ENCODE data around the gene CDRT15L2.
"Not testable (repeated sequence)": the region's sequence is repeated elsewhere in the genome, so short reads cannot be mapped to it uniquely, and the experiment has no call there.

CDRT15L2 gene

DNA sequence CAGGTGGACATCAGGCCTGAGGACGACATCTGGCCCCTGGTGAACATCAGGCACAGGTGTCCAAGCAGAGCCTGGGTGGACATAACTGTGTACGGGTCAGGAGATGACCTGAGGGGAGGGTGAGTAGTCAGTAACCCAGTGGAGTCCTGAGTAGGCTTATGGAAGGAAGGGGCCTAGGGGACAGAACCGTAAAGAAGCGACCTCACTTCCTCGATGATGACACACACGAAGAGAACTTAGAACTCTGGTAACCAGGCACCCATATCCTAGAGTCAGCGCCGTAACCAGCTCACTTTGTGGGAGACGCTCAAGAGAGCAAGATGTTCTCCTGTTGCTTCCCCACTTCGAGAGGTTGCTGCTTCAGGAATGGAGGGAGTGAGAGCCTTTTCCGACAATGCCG lies at the start of gene CDRT15L2:
Gene CDRT15L2 (plus strand): TSS at position 301 of the 400 bp plus-strand sequence. CDS start 20 bp downstream, at position 321.
- DNase-seq = not testable (repeated sequence)

DNA sequence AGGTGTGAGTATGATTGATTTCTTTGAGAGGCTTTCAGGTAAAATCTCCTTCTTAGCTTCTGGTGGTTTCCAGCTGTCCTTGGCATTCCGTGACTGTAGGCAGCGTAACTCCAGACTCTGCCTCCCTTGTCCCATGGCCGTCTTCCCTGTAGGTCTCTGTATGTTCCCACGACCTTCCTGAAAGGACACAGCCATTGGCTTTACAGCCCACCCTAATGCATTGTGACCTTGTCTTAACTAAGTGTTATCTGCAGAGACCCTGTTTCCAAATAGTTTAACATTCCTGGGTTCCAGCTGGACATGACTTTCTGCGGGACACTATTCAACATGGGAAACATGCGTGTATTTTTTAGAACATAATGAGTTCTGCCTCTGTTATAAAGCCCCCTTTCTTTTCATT lies 49.4 kb upstream of the CDRT15L2 start:
- not testable (repeated sequence) for DNase-seq

DNA sequence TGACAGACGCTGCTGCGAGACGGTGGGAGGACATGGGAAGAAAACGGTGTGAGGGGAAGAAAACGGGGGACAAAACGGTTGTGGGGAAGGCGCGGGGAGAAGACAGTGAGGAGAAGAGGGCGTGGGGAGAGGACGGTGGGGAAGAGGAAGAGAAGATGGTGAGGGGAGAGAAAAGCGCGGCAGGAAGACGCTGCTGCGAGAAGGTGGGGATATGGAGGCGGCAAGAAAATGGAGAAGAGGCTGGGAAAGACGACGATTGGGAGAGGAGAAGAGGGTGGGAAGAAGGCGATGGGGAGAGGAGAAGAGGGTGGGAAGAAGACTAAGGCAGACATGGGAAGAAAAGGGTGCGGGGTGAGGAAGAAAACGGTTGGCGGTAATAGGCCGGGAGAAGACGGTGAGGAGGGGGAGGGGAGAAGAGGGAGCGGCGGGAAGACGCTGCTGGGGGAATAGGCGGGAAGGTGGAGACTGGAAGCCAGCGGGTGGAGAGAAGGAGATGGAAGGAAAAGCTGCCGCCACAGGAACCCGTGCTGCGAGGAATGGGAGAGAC lies 46.9 kb upstream of the CDRT15L2 start:
- not testable (repeated sequence) for DNase-seq

DNA sequence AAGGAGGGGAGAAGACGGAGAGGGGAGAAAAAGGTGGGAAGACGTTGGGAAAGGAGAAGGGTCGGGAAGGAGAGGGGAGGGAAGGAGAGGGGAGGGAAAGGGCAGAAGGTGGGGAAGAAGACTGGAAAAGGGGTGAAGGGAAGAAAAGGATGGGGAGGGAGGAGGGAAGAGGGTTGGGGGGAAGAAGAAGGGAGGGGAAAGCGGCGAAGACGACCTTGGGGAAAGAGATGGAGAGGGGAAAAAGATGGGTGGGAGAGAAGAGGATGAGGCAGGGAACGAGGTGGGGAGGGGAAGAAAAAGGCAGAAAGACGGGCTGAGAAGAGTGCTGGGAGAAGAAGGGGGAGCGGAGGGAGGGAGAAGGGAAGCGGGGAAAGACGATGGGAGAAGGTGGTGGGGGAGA lies 46.3 kb upstream of the CDRT15L2 start:
- not testable (repeated sequence) for DNase-seq

DNA sequence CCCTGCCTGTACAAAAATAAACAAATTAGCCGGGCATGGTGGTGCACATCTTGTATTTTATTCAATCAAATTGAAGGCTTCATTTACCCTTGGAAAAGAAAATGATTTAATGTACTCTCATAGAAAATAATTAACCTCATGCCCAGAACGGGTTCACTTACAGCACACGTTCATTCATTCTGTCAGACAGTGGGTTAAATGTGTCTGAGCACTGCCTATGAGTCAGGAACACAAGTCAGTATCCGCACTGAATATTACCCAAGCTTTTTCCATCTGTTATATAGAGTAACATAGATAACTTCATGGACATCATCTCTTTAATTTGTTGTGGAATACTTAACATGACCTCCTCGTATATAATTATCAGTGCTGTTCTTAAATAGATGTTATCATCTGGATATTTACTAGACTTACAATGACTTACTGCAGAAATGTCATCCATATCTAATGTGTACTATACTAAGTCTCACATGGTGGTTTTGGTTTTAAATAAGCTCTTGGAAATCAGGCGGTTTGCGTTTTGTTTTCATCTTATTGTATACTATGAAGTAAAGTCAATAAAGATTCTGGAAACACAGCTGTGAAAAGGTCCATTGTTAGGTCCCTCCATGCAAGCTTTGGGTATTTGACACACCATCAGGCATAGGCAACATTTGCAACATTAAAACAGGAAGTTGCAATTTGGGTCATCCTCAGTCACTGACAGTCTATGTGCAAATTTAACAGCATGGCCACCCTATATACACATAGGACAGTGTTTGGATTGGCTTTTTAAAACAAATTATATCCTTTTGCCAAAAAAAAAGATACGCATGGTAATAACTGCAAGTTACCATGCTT lies 44.6 kb upstream of the CDRT15L2 start:
- DNase-seq = peak; percentile 3

DNA sequence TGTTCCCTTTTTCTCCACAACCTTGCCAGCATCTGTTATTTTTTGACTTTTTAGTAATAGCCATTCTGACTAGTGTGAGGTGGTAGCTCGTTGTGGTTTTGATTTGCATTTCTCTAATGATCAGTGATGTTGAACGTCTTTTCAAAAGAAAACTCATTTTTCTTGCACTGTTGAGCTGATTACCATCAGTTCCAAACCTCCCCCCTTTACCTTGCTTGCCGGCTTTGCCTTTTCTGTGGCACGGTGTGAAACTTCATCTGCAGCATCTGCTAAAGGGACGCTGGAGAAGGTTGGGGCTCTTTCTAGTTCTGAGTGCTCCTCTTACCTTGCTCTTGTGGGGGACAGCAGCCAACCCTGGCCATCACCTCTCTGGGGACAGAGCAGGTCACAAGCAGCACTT lies 39.1 kb upstream of the CDRT15L2 start:
- DNase-seq = not testable (repeated sequence)

DNA sequence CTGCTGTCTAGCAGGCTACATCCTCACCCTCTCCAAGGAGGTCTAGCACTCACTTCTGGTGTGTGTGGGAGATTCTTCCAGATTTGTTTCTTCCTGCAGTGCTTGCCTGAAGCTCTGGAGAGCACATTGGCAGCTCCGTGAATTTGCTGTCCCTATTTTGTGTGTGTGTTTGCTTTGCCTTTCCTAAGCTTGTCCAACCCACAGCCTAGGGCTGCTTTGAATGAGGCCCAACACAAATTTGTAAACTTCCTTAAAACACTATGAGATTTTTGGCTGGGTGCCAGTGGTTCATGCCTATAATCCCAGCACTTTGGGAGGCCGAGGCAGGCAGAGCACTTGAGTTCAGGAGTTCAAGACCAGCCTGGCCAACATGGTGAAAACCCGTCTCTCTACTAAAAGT lies 38.7 kb upstream of the CDRT15L2 start:
- DNase-seq = peak; percentile 4

DNA sequence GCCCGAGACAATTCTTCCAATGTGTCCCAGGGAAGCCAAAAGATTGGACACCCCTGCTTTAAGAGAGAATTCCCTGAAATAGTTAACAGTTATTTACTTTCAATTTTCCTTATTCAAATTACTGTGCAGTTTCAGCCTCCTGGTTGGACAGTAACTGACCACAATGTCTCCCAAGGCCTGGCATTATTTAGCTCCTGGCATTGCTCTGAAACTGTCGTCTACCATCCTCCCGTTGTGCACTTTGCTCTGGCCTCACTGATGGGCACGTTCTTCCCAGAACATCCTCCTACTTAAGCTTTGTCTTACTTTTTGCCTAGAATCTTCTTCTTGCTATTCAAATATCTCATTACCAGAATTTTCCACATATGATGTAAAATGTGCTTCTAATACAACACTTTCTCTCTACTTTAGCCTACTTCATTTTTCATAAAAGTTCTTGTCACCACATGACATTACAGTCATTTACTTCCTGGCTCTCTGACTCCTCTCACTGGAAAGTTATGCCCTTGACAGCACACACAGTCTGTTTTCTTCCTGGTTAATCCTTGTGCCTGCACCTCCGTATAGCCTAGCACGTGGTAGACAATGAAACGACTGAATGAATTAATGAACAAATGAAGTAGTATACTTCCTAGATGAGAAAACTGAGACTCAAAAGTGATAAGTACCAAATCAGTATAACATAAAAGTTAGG lies 37.5 kb upstream of the CDRT15L2 start:
- peak; percentile 67 for DNase-seq

DNA sequence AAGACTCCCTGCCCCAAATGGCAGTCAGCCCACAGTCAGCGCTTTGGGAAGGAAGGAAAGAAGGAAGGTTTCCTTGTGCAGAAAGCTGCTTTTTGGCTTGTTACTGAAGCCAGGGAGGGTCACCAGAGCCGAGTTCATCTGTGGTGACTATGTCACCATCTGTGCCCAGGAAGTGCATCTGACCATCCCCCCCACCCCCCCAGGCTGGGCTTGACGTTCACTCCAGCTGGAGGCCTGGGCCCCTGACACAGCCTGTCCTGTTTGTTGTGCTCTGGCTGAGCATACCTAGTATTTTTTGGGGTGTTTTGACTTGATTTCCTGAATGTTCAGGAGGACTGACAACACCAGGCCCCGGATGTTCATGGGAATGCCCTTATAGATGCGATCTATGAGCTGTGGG lies 31.6 kb upstream of the CDRT15L2 start:
- DNase-seq = not testable (repeated sequence)

DNA sequence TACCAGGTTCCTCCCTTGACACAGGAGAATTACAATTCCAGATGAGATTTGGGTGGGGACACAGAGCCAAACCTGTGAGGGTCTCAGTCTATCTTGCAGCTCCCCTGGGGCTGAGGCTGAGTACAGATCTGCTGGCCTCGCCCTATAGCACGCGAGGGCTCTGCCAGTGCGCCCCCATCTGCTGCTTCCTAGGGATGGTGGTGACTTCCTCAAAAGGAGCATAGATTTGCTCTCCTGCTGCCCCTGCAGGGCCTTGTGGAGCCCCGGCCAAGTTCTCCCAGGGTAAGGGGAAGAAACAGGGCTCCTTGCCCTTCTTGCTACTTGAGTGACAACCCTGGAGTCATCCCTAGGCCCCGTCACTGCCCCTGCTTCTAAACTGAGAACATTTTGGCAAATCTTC lies 26.6 kb upstream of the CDRT15L2 start:
- not testable (repeated sequence) for DNase-seq

DNA sequence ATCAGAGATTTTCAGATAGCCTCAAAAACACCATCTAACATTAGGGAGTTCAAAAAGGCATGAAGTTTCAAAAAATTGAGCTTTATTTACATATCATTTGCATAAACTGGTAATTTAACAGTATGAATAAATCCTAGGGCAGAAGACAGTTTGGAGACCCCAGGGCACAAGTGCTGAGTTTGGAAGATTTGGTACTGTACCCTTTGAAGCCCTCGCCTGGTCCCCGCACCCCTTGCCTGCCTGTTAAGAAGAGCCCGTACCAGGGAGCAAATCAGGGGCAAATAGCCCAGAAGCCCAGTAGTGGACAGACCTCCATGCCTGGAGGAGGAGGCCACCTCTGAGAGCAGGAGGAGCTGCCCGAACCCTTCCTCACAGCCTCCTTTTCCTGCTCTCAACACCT lies 24.8 kb upstream of the CDRT15L2 start:
- DNase-seq = not testable (repeated sequence)

DNA sequence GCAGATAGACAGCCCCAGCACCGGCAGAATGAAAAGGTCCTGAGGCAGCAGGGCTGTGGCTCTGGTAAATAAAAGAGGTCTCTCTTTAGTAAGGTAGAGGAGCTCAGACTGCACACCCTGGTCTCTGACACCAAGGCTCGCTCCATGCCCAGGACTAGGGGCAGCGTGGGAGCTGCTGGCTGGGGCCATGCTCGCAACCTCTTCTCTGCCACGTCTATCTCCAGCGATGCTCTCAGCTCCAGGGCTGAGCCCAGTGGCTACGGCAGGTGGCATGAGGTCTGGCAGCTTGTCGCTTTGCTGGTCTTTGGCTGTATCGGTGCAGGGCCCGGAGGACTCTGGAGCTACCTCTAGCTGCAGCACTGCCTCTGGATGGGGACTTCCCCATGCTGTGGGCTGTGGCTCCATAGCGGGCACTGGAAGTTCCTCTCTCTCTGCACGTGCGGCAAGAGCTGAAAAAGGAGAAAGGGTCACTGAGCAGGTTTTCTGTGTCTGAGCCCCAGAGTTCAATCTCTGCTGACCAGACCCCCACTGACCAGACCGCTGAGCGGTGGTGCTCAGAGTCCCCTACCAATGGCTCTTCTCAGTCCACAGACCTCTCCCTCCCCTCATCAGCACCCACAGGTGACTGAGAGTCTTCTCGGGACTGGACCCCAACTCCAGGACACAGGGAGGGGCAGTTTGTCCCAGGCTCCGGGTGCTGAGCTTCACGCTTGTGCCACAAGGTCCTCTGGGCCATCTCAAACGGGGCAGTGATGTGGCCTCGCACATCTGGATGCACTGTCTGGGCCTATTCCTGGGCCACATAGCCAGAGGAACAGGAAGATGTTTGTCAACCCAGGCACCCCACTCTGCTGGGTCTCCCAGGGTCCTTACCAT lies 24.2 kb upstream of the CDRT15L2 start:
- DNase-seq = not testable (repeated sequence)

DNA sequence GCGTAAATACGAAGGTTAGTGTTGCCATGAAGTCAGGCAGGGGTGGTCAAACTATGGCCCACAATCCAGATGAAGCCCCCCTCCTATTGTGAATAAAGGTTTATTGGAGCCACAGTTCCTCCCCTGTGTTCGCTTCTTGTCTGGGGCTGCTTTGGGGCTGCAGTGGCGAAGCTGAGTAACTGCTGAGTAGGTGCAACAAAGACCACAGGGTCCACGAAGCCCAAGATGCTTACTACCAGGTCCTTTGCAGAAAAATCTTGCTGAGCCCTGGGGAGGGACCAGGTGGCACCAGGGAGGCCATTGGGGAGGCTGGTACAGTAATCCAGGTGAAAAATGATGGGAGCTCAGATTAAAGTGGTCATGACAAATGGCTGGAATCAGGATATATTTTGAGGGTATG lies 21.4 kb upstream of the CDRT15L2 start:
- not testable (repeated sequence) for DNase-seq

DNA sequence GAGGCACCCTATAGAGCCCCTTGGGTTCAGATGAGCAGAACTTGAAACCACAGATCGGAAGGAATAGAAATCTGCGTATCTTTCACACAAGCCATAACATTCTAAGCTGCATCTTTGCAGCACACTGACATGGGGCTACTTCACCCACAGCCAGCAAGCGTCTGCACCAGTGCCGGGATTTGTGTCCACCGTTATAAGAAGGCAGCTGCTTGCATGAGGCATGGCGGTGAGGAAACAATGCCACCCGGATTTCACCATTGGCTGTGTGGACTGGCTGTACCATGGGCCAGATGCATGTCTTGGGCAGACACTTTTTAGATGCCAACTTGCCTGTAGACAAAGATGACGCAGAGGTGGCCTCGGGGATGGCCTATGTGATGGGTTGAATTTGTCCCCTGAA lies 20.5 kb upstream of the CDRT15L2 start:
- not testable (repeated sequence) for DNase-seq

DNA sequence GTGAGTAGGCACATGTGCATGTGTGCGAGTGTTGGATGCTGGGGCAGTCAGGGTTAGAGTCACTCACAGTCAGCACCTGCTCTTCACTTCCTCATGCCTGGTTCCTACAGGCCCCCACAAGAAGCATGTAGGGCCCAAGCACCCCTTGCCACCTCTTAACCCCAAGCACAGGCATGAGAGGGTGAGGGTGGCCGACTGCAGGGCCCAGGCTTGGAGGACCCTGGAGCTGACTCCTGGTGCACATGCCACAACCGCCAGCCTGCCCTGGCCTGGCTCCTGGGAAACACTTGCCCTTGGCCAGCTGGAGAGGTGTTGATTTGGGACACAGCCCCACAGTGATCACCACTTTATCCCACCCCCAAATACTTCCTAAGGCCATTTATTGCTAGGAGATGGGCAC lies 16.9 kb upstream of the CDRT15L2 start:
- no peak for DNase-seq

DNA sequence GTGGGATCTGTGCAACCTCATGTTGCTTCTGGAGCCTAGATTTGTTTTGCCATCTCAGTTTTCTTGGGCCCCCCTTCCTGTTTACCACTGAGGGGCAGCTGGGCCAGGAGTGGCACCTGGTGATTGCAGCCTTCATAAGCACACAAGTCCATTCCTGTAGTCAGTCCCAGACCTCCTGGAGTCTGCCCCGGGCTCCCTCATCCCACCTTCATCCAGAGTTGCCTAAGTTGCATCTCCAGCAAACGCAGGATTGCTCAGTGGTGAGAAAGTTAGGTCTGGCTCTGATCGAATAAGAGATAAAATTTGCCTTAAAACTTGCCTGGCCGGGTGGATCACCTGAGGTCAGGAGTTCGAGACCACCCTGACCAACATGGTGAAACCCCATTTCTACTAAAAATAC lies 14.3 kb upstream of the CDRT15L2 start:
- not testable (repeated sequence) for DNase-seq

DNA sequence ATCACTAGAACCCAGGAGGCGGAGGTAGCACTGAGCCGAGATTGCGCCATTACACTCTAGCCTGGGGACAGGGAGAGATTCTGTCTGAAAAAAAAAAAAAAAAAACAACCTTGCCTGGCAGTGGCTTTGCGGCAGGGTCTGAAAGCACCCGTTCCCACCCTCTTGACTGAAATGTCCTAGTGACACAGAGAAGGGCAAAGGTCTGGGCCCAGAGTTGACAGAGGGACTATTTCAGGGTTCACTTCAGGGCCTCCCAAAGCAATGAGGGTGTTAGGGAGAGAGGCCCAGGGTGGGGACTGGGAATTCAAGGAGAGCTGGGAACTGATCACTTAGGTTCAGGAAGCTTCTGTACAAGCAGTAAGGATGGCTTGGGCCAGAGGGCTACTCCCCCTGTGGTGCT lies 13.8 kb upstream of the CDRT15L2 start:
- no peak for DNase-seq

DNA sequence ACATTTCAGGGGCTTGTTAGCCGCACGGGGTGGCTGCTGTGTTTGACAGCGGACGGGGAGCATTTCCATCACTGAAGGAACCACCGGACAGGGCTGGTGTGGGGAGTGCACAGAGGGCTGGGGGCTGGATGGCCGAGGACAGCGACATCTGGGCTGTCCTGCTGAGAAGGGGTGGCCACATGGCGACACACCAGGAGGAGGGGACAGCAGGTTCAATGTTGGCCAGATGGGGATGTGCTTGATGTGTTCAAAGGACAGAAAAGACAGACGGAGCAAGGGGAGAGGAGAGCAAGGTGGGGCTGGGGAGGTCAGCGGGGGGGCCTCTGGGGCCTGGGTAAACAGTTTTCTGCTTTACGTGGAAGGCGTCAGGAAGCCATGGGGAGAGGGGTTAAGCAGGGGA lies 12.8 kb upstream of the CDRT15L2 start:
- not testable (repeated sequence) for DNase-seq

DNA sequence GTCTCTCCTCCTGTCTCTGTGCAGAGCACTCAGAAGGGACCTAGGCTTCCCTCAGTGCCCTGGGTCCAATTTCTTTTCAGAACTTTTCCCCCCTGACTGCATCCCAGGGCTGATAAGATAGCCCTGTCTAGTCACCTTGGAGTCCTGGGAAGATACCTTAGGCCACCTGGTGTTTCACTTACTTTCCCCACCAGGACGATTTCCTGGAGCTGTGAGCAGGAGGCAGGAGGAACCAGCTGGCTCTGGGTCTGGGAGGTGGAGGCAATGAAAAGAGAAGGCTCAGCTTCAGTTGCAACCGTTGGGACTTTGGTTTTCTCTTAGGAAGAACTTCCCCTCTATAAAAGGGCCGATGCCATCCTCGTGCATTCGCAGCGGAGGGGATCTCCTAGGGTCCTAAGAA lies 12.1 kb upstream of the CDRT15L2 start:
- not testable (repeated sequence) for DNase-seq

DNA sequence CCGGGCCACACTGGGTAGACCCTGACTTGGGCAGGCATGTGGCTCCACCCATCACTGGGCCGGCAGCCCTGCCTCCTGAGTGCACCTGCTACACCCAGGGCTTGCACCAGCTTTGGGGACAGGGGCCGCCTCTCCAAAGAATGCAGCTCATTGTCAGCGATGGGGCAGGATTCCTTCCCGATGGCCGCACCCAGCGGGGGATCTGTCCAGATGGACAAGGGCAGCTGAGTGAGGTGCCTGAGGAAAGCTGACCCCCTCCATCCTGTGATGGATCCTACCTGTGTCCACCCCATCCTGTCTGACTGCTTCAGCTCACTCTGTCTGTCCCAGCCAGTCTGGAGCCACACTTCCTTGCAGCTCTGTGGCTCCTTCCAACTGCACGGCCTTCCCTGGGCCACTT lies 10.9 kb upstream of the CDRT15L2 start:
- DNase-seq = not testable (repeated sequence)

DNA sequence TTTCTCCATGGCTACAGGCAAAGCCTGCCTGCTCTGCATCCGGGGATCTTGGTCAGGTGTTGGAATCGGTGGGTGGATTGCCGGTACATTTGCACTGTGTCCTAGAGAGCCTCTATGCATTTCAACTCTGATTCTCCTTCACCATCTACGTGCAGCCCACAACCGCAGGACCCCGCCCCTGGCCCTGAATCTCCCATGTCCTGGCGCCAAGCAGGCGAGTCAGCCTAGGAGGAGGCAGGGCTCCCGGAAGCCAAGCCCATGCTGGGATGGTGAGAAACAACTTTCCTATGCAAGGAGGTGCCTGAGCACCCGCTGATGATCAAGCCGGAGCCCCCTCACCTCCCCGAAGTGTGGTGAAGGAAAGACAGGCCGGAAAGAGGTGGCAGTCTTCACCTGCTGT lies 7.9 kb upstream of the CDRT15L2 start:
- DNase-seq = not testable (repeated sequence)

DNA sequence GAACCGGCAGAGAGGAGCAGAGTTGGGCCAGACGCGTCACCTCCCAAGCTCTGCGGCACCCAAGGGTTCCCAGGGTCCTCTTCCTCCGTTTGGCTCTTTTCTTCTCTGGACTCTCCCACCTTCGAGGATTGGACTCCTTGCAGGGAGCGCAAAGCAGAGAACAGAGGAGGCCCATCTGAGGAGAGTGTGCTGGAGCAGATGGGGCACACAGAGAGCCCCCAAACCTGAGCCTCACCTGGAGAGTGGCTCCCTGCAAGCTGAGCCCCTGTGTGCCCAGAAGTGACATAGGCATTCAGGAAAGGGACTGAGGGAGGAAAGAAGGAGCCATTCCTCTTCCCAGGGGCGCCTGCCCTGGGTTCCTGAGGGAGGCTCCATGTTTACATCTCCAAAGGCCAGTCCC lies 6.3 kb upstream of the CDRT15L2 start:
- not testable (repeated sequence) for DNase-seq

DNA sequence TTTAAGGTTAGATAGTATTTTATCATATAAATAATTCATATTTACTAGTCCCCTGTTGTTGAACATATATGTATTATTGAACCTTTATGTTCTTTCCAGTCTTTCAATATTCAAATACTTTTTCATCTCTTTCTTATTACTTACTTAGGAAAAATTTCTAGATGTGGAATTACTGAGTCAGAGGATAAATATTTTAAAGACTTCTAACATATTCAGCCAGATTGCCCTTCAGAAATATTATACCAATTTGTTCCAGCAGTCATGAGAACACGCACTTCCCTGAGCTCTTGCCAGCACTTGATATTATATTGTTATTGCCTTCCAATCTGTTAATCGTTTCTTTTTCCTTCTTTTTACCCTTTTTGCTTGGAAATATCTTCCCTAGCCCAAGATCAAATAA lies 4.5 kb upstream of the CDRT15L2 start:
- not testable (repeated sequence) for DNase-seq
